HG03097 (cell line): ENCODE measurements around the gene ASAP2.

ENCODE experiments used
- ATAC-seq: cut with Tn5 transposase; IDR thresholded peaks from one replicate; pipeline ENCODE4 v1.9.1; 2021; ENCODE audit not compliant: unreplicated experiment, low FRiP score

The ASAP2 gene

DNA sequence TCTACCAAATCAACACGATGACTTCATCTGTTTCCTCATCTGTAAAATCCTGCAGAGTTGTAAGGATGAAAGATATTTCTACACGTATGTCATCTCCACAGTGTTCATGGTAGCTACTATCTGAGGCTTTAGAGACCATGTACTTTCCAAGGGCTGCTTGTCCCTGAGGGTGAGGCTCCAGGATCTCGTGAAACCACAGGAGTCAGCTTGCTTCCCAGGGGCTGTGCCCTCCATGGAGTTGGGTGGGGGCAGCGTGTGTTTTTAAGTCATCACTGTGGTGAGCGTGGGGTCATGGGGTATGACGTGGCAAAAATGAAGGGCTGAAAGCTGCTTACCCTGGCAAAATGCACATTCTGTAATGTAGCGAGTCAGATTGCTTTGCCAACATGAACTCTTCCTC, 81.6 kb downstream of the ASAP2 start:
- no peak for ATAC-seq

DNA sequence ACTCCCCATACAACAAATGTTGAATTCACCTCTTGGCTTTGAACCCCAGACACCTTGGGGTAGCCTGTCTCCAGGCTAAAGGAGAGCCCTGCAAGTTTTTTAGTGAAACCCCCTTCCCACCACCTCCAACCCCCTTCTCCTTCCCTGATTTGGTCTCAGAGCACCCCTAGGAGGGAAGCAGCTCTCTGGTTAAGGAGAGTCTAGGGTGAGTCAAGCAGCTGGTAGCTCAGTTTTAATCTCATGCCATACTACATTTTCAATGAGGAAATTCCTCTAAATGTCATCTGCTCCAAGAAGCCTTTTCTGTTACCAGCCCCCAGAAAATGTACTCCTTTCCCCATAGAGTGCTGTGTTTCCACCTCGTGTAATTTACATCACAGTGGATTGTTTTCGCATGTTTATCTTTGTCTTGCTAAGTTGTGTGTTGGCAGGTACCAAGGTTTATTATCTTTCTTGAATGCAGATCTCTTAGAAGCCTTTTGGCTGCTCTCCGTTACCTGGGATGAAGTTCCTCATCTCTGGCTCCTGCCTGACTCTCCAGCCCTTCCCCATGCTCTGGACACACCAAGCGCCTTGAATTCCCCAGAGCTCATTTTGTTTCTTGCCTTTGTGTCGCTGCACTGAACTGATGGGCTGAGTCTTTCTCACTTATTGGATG, 82.2 kb downstream of the ASAP2 start:
- ATAC-seq: no peak

DNA sequence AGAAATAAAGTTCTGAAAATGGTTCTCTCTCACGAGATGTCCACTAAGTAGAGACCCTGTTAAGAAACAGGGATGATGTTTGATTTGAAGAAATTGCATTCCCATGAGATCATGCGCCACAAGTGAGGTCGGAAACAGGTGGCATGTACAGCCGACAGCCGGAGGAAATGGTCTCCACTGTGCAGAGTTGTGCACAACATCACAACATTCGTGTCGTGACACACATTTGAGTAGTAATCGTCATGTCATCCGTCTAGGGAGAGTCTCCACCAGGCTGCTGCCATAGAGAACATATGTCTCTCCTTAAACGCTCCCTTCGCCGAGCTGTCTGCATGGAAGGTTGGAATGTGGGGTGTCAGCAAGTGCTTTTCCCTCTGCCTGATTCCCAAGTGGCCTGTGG, 84.7 kb downstream of the ASAP2 start:
- ATAC-seq: no peak

- ATAC-seq: no peak
These were observed 85.3 kb downstream of the ASAP2 start for GRCh38 chr2:9291866-9292265.

DNA sequence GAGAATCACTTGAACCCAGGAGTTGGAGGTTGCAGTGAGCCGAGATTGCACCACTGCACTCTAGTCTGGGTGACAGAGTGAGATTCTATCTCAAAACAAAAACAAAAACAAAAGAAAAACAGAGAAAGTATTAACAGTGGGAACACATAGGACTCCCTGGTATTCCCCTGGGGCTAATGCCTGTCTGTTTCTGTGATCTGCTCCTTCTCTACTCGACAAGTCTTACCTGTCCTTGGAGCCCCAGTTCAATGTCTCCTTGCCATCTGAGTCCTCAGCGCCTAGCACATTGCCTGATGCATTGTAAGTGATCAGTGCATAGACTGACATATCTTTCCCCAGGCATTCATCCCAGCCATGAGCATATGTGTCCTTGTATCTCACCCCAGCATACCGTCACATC, 85.8 kb downstream of the ASAP2 start:
- ATAC-seq: no peak

DNA sequence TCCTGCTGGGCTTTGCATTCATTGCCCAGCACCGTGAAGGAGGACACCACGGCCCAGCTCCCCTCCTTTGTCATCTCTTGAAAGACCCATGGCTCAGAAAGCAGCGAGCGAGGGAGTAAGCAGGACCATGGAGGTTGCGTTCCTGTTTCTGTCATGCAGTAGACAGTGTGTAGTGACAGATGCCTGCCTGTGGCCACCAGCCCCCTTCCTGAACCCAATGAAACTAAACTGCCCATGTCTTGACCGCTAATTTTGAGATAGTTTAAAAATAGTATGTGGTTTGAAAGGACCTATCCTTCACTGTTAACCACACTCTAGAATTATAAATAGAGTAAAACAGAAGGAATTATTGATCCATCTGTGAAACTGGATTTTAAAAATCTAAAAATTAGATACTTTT, 88.2 kb downstream of the ASAP2 start:
- no peak for ATAC-seq

DNA sequence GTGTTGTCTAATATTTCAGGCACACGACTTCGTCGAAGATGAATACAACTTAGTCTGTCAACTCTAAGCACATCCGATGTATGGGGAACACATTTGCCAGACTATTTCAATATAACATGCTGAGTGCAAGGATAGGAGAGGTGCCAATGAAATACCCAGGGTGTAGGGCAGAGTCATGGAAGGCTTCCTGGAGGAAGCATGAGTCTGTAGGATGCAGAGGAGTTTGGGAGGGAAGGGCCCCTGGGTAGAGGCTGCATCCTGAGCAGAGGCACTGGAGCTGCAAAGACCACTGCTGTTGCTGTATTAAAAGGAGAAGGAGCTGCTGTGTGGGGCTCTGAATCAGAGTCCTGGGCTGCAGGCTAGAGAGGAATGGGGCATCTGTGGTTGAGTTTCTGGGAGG, 89.9 kb downstream of the ASAP2 start:
- ATAC-seq: no peak

GRCh38 chr2:9297156-9297555, 90.5 kb downstream of the ASAP2 start:
- no peak for ATAC-seq

GRCh38 chr2:9297807-9298206, 91.2 kb downstream of the ASAP2 start:
- no peak for ATAC-seq

- ATAC-seq: no peak
These were observed 92.0 kb downstream of the ASAP2 start for GRCh38 chr2:9298583-9298982.

GRCh38 chr2:9299161-9300100, 92.8 kb downstream of the ASAP2 start:
- ATAC-seq: no peak

DNA sequence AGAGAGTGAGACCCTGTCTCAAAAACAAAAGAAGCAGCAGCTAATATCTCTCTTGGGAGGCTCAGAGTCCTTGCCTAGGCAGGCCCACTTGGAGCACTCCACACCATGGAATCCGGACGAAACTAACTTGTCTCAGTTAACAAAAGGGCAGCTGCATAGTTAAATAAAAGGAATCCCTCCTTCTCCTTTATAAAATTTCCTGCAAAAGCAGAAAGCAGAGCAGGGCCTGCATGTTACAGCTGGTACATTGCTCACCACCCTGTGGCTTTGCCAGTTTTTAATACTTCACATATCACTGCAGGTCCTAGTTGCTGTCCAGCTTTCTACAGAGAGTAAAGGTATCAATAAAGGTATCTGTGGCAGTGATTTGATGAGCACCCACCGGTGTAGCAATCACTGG, 93.6 kb downstream of the ASAP2 start:
- no peak for ATAC-seq

DNA sequence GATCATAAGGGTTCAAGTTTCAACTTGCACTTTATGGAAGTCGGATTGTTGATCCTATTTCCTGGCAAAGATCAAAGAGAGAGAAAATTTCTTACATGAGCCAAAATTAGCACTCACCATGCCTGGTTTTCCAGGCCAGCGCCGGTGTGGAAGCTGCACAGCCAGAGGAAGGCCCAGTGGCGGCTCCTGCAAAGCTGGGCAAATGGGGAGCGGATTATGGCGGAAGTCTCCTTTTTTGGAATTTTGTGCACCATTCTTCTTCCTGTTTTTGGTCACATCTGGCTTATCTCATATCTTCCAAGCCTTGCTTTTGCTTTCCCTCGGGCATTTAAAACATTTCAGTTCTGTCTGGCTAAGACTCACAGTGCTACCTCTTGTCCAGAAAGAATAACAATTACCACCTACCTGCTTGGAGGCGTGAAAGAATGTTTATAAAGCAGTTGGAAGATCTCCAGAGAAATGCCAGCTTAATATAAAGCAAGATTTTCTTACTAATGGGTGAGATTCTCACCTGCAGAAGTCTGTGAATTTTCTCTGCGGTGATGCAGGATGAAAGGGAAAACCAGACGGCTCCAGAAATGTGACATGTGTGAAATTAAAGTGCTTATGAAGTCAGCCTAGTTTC, 94.3 kb downstream of the ASAP2 start:
- no peak for ATAC-seq

DNA sequence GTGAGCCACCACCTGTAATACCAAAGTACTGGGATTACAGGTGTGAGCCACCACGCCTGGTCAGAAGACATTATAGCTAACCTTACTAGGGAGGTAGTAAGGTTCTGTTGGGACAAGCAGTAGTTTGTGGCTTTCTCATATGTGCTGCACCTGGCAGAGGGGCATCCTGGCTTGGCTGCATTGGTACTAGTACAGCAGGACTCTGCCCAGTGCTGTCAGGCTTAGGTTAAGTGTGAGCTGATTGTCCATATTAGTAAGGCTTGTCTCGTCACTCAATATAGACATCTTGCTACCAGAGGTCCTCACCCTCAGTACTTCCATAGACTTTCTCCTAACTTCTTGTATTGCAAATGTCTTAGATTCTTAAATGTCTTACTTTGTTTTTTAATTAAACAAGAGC, 96.1 kb downstream of the ASAP2 start:
- ATAC-seq: no peak

- no peak for ATAC-seq
These were observed 97.1 kb downstream of the ASAP2 start for GRCh38 chr2:9303528-9304225.

GRCh38 chr2:9306911-9307310, 100.3 kb downstream of the ASAP2 start:
- ATAC-seq: no peak

DNA sequence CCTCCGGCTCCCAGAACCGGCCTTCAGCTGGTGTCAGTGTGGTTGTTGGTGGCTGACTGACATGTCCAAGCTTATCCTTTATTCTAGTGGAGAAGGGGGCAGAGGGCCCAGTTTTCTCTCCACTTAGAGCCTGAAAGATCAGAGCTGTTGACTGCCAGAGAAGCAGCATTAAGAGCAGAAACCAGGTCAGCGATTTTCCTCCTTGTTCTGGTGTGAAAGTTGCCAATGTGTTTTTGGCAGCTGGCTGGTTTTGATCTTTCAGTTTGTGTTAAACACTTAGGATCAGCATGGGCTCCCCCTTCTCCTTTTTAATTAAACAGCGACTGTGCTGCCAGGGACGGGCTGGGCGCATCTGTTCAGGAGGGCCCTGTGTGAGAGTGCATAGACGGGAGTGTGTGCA, 100.9 kb downstream of the ASAP2 start:
- ATAC-seq: no peak

DNA sequence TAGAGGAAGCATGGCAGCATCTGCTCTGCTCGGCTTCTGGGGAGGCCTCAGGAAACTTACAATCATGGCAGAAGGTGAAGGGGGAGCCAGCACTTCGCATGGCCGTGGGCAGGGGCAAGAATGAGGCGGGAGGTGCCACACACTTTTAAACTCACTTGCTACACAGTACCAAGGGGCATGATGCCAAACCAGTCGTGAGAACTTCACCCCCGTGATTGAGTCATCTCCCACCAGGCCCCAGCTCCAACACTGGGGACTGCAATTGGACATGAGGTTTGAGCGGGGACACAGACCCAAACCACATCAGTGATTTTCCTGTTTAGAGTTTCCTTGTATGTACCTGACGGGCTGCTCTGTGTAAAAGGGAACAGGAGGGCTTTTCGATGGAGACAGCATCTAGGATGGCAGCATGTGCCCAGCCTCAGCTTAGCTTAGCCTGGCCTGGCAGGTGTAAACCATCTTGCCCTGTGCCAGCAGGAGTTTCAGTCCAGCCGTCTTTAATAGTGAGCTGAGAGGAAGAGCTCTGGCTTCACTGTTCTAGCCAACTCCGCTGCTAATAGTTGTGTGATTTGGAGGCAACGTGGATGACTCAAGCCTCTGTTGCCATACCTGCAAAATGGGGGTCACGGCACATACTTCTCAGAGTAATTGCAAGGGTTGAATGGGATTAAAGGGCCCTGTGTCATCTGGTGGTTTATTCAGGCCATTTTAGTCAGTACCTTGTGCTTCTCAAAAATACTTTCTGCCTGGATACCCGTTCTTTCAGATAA, 101.8 kb downstream of the ASAP2 start:
- no peak for ATAC-seq

- ATAC-seq: no peak
These were observed 102.5 kb downstream of the ASAP2 start for GRCh38 chr2:9309147-9309546.

- no peak for ATAC-seq
These were observed 103.8 kb downstream of the ASAP2 start for GRCh38 chr2:9310377-9310776.
